ENCODE measurements around the gene HRH2.

- no peak for TF ChIP-seq ZNF408 (CRISPR knock-in tag; IDR thresholded peaks at IDR 0.05; ENCODE audit: low read depth)
- no peak for TF ChIP-seq USF2 (CRISPR knock-in tag; IDR thresholded peaks at IDR 0.05)
- TF ChIP-seq SP1 (CRISPR knock-in tag; IDR thresholded peaks at IDR 0.05) = no peak
- no peak for TF ChIP-seq RAD21 (CRISPR knock-in tag; conservative IDR thresholded peaks at IDR 0.05 in 1 of 2, IDR thresholded peaks at IDR 0.05 in 1 of 2)
- TF ChIP-seq TAF1 (IDR thresholded peaks at IDR 0.05; ENCODE audit: control insufficient read depth, extremely low read depth, insufficient read depth, low read length, severe bottlenecking) = no peak
- TF ChIP-seq JUND (IDR thresholded peaks at IDR 0.05; ENCODE audit: borderline replicate concordance, low read depth, low read length) = no peak
- TF ChIP-seq JUND (tag; IDR thresholded peaks at IDR 0.05; ENCODE audit: borderline replicate concordance, low read depth, low read length) = no peak
- TF ChIP-seq RBM39 (optimal IDR thresholded peaks at IDR 0.05; ENCODE audit: low read depth, low read length) = no peak
- TF ChIP-seq REST (IDR thresholded peaks at IDR 0.05; ENCODE audit: borderline replicate concordance) = no peak
- TF ChIP-seq REST (CRISPR knock-in tag; IDR thresholded peaks at IDR 0.05; ENCODE audit: low read depth) = no peak
- no peak for TF ChIP-seq E2F5 (CRISPR knock-in tag; IDR thresholded peaks at IDR 0.05)
- TF ChIP-seq RAD51 (IDR thresholded peaks at IDR 0.05; ENCODE audit: borderline replicate concordance, low read depth) = no peak
- TF ChIP-seq EZH2 (IDR thresholded peaks at IDR 0.05; ENCODE audit: borderline replicate concordance, low read depth, low read length) = no peak
Measured at GRCh38 chr5:175679411-175679810, 21.5 kb downstream of the HRH2 start.
